IMR-90 (cell line): ENCODE data around the gene ZNF598. TPM values are rescaled to one million over a fixed set of nuclear protein-coding genes. Genes with fewer than 3 reads are reported as not detected.

Experiments
- ATAC-seq: fragments of 200-7000 bp; cut with Tn5 transposase; 2 replicates; pipeline ENCODE4 v1.9.1; 2020; ENCODE audit warnings: low read depth, mild to moderate bottlenecking, moderate library complexity
- BruUV-seq: library from RNA; stranded (reverse); fragments of 400-500 nt; replicated peaks from 2 replicates; lab custom pipeline; 2021; lab: Mats Ljungman, UMichigan
- CTCF ChIA-PET: fragments of 300-600 bp; formaldehyde crosslinking; extraction: SDS; loops from one replicate; lab custom pipeline; 2021; ENCODE audit warnings: antibody characterized with exemption; lab: Yijun Ruan, JAX
- POLR2A ChIA-PET: fragments of 300-600 bp; sonication (Branson Sonifier 250); formaldehyde crosslinking; loops from one replicate; lab custom pipeline; 2022; ENCODE audit warnings: antibody characterized with exemption; ENCODE audit not compliant: unreplicated experiment; lab: Charles Lee
- DNase-seq: peaks from one replicate; pipeline ENCODE4 v3.0.0; 2013
- H2AFZ ChIP-seq: replicated peaks from 2 replicates; pipeline ENCODE3; 2013; ENCODE audit warnings: low read length, mild to moderate bottlenecking; ENCODE audit not compliant: poor library complexity
- H2AK5ac ChIP-seq: 2 replicates; pipeline ENCODE4 v1.6.1; 2013; ENCODE audit warnings: low read depth, low read length, inconsistent platforms
- H2AK9ac ChIP-seq: replicated peaks from 2 replicates; pipeline ENCODE3; 2013; ENCODE audit warnings: mild to moderate bottlenecking, low read depth, low read length, moderate library complexity; ENCODE audit not compliant: poor library complexity
- H2BK120ac ChIP-seq: 2 replicates; pipeline ENCODE4 v1.6.1; 2013; ENCODE audit warnings: low read depth, low read length, inconsistent platforms
- H2BK15ac ChIP-seq: 3 replicates; pipeline ENCODE4 v1.6.1; 2013; ENCODE audit warnings: low read depth, low read length, inconsistent platforms
- H2BK20ac ChIP-seq: 2 replicates; pipeline ENCODE4 v1.6.1; 2013; ENCODE audit warnings: low read depth, mild to moderate bottlenecking, inconsistent platforms, low read length, moderate library complexity
- H2BK5ac ChIP-seq: 2 replicates; pipeline ENCODE4 v1.6.1; 2013; ENCODE audit warnings: mild to moderate bottlenecking, low read depth, low read length, inconsistent platforms; ENCODE audit not compliant: poor library complexity, severe bottlenecking
- H3K14ac ChIP-seq: replicated peaks from 2 replicates; pipeline ENCODE4 v1.6.1; 2013; ENCODE audit warnings: low read depth, low read length, inconsistent platforms
- H3K18ac ChIP-seq: 2 replicates; pipeline ENCODE4 v1.6.1; 2013; ENCODE audit warnings: low read depth, low read length, control low read depth
- H3K23ac ChIP-seq: 2 replicates; pipeline ENCODE4 v1.6.1; 2013; ENCODE audit warnings: low read depth, low read length, inconsistent platforms
- H3K27ac ChIP-seq: 2 replicates; pipeline ENCODE4 v1.5.1; 2013; ENCODE audit warnings: mild to moderate bottlenecking, control low read depth, low read length; ENCODE audit not compliant: insufficient read depth
- H3K27me3 ChIP-seq: 2 replicates; pipeline ENCODE4 v1.6.1; 2013; ENCODE audit warnings: low read length; ENCODE audit not compliant: control insufficient read depth, insufficient read depth
- H3K36me3 ChIP-seq: 2 replicates; pipeline ENCODE4 v1.6.1; 2013; ENCODE audit warnings: low read length, mixed read lengths; ENCODE audit not compliant: control insufficient read depth, insufficient read depth
- H3K4ac ChIP-seq: 2 replicates; pipeline ENCODE4 v1.6.1; 2013; ENCODE audit warnings: low read depth, low read length, inconsistent platforms
- H3K4me1 ChIP-seq: 2 replicates; pipeline ENCODE4 v1.6.1; 2013; ENCODE audit warnings: low read length, mixed read lengths; ENCODE audit not compliant: control insufficient read depth, insufficient read depth
- H3K4me2 ChIP-seq: 2 replicates; pipeline ENCODE4 v1.6.1; 2013; ENCODE audit warnings: low read depth, mild to moderate bottlenecking, control low read depth, low read length, moderate library complexity
- H3K4me3 ChIP-seq: 2 replicates; pipeline ENCODE4 v1.5.1; 2013; ENCODE audit warnings: low read depth, mild to moderate bottlenecking, control low read depth, low read length, moderate library complexity; ENCODE audit not compliant: insufficient read depth
- H3K56ac ChIP-seq: 2 replicates; pipeline ENCODE4 v1.6.1; 2013; ENCODE audit warnings: low read length, inconsistent platforms; ENCODE audit not compliant: insufficient read depth; ENCODE audit errors: extremely low read depth
- H3K79me1 ChIP-seq, 2 experiments: 2 replicates each; pipeline ENCODE4 v1.6.1; 2013; ENCODE audit warnings: low read length in 2 of 2, inconsistent platforms in 1 of 2, low read depth in 1 of 2
- H3K9ac ChIP-seq: 2 replicates; pipeline ENCODE4 v1.6.1; 2013; ENCODE audit warnings: low read depth, low read length, control low read depth
- H3K9me1 ChIP-seq: 2 replicates; pipeline ENCODE4 v1.6.1; 2013; ENCODE audit warnings: low read length, inconsistent platforms; ENCODE audit not compliant: insufficient read depth
- H3K9me3 ChIP-seq: 2 replicates; pipeline ENCODE4 v1.6.1; 2013; ENCODE audit warnings: low read length; ENCODE audit not compliant: control insufficient read depth, insufficient read depth
- H4K20me1 ChIP-seq: 2 replicates; pipeline ENCODE4 v1.6.1; 2013; ENCODE audit warnings: low read length, inconsistent platforms; ENCODE audit not compliant: insufficient read depth
- H4K5ac ChIP-seq: 2 replicates; pipeline ENCODE4 v1.6.1; 2013; ENCODE audit warnings: mild to moderate bottlenecking, low read depth, low read length, control low read depth
- H4K8ac ChIP-seq, 2 experiments: 2 replicates each; pipeline ENCODE4 v1.6.1; 2013; ENCODE audit warnings: low read depth in 2 of 2, low read length in 2 of 2, control low read depth in 1 of 2, inconsistent platforms in 1 of 2
- H4K91ac ChIP-seq: 2 replicates; pipeline ENCODE4 v1.6.1; 2013; ENCODE audit warnings: low read depth, low read length, inconsistent platforms; ENCODE audit not compliant: insufficient read depth
- BHLHE40 ChIP-seq: fragments of 150-350 bp; IDR thresholded peaks from 2 replicates; pipeline ENCODE4 v1.6.1; 2016; ENCODE audit warnings: mild to moderate bottlenecking, low read depth, low read length
- CEBPB ChIP-seq: IDR thresholded peaks from 2 replicates; pipeline ENCODE4 v1.6.1; 2012; ENCODE audit warnings: low read depth, low read length, improper control_type of control experiment
- CHD1 ChIP-seq: IDR thresholded peaks from 2 replicates; pipeline ENCODE4 v1.6.1; 2012; ENCODE audit warnings: low read depth, low read length, improper control_type of control experiment
- CTCF ChIP-seq: conservative IDR thresholded peaks from 2 replicates; pipeline ENCODE4 v1.5.1; 2012; ENCODE audit warnings: mild to moderate bottlenecking, low read depth, low read length, improper control_type of control experiment
- ELK1 ChIP-seq: fragments of 150-350 bp; IDR thresholded peaks from 2 replicates; pipeline ENCODE4 v1.6.1; 2016; ENCODE audit warnings: low read depth, mild to moderate bottlenecking, low read length, moderate library complexity, borderline replicate concordance
- FOS ChIP-seq: fragments of 150-350 bp; IDR thresholded peaks from 2 replicates; pipeline ENCODE4 v1.6.1; 2016; ENCODE audit warnings: low read depth, low read length
- MAFK ChIP-seq: IDR thresholded peaks from 2 replicates; pipeline ENCODE4 v1.6.1; 2012; ENCODE audit warnings: low read depth, low read length, improper control_type of control experiment
- MAZ ChIP-seq: IDR thresholded peaks from 2 replicates; pipeline ENCODE4 v1.6.1; 2012; ENCODE audit warnings: low read depth, mild to moderate bottlenecking, low read length, improper control_type of control experiment, moderate library complexity, borderline replicate concordance
- MXI1 ChIP-seq: IDR thresholded peaks from 2 replicates; pipeline ENCODE4 v1.6.1; 2012; ENCODE audit warnings: low read depth, mild to moderate bottlenecking, low read length, moderate library complexity, borderline replicate concordance
- NFE2L2 ChIP-seq: fragments of 150-350 bp; IDR thresholded peaks from 2 replicates; pipeline ENCODE4 v1.6.1; 2016; ENCODE audit warnings: low read depth, mild to moderate bottlenecking, low read length
- POLR2A ChIP-seq: IDR thresholded peaks from 2 replicates; pipeline ENCODE4 v1.6.1; 2012; ENCODE audit warnings: mild to moderate bottlenecking, low read depth, low read length
- RAD21 ChIP-seq: IDR thresholded peaks from 2 replicates; pipeline ENCODE4 v1.6.1; 2012; ENCODE audit warnings: low read length, improper control_type of control experiment
- RCOR1 ChIP-seq: IDR thresholded peaks from 2 replicates; pipeline ENCODE4 v1.6.1; 2012; ENCODE audit warnings: mild to moderate bottlenecking, low read length, improper control_type of control experiment; ENCODE audit not compliant: insufficient replicate concordance
- RFX5 ChIP-seq: IDR thresholded peaks from 2 replicates; pipeline ENCODE4 v1.8.0; 2012; ENCODE audit warnings: low read depth, mild to moderate bottlenecking, low read length, moderate library complexity
- SMC3 ChIP-seq: fragments of 150-350 bp; IDR thresholded peaks from 2 replicates; pipeline ENCODE4 v1.6.1; 2016; ENCODE audit warnings: low read depth, mild to moderate bottlenecking, antibody characterized with exemption, low read length, moderate library complexity
- WGBS, 2 experiments: methylation state at CpG; one replicate each; pipeline versions ENCODE4 v1.1.5 to v1.1.7; 2013; ENCODE audit warnings: missing lambda C conversion rate in 2 of 2; ENCODE audit not compliant: insufficient read length in 1 of 2; ENCODE audit errors: extremely low coverage in 2 of 2; 5-methylcytosine and 5-hydroxymethylcytosine counted together
- dilution Hi-C: fragments of 300-500 bp; cut with HindIII; formaldehyde crosslinking; loops from one replicate; pipeline ENCODE4 v1.14.3; 2018; ENCODE audit warnings: low sequenced_read_pairs; ENCODE audit not compliant: unreplicated experiment
- in situ Hi-C: fragments of 300-500 bp; cut with MboI; formaldehyde crosslinking; loops from 3 replicates; pipeline ENCODE4 v1.14.3; 2019; ENCODE audit warnings: low sequenced_read_pairs, inconsistent platforms, mixed read lengths
- intact Hi-C: fragments of 100-400 bp; cut with micrococcal nuclease; formaldehyde crosslinking; loops from 2 replicates; pipeline ENCODE4 v1.10.0; 2022
- polyA plus RNA-seq, 3 experiments: library from polyadenylated mRNA; depleted of rRNA; stranded (reverse); fragments of >200 nt; gene quantifications; 2 replicates each; pipeline ENCODE4 v1.2.3, GENCODE V29; 2012; ENCODE audit warnings: low replicate concordance in 1 of 3
- total RNA-seq: library from RNA; depleted of rRNA; stranded (reverse); fragments of >200 nt; gene quantifications from 2 replicates; pipeline ENCODE4 v1.2.3, GENCODE V29; 2012
- TF ChIP-seq, protein P1 (sequence below): fragments of 150-350 bp; IDR thresholded peaks from 2 replicates; pipeline ENCODE4 v1.6.1; 2017; ENCODE audit warnings: mild to moderate bottlenecking, antibody characterized with exemption, low read length, low read depth

ZNF598 gene
- total and polyA plus RNA-seq, 2 of the 4 experiments (the other 2 are of a cell fraction): 3.4 to 36.4 TPM

DNA sequence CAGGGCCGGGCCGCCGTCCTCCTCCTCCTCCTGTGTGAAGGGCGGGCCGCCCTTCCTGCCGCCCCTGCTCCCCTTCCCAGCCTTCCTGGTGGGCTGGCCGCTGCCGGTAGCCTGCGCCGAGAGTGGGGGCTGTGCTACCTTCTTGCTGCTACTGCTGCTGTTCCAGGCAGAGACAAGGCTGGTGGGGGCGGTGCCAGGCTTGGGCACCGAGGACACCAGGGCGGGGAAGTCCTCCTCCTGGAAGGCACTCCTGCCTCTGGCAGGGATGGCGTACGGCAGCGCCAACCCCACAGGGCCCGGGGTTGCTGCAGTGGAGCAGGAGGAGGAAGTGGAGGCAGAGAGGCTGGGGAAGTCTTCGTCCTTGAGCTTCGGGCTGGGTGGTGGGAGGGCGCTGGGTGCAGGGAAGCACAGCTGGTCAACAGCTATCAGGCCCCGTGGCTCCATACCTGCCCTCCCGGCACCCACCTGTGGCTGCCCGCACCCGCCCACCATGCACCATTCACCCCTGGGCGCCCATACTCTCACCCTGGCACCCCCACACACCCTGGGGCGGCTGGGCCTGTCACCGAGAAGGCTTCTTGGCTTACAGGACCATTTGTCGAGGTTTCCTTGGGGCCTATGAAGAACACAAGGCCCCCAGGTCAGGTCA is 9.6 kb downstream of the ZNF598 start:
- peaks cover 52% of the 10 kb centered on the region for H3K36me3 ChIP-seq
- in situ Hi-C loops: no loop called here

More for the DNA sequence above, 9.6 kb downstream of the ZNF598 start:
- H3K4me2 ChIP-seq: no peak overlapping the region
- 95% methylated on average over 11 of the region's 28 CpGs; no CpG with 5 or more reads in 1 of the 2 experiments for WGBS, 2 experiments
- no peak overlapping the region for H4K91ac ChIP-seq
- H3K9ac ChIP-seq: no peak overlapping the region
- H3K14ac ChIP-seq: no peak overlapping the region
- ATAC-seq: no peak
- H3K4me1 ChIP-seq: peaks cover 24% of the 10 kb centered on the region
- peaks cover 49% of the 10 kb centered on the region for H4K20me1 ChIP-seq
- H3K9me1 ChIP-seq: peaks cover 20% of the 10 kb centered on the region
- H2AK9ac ChIP-seq: no peak overlapping the region
- no peak overlapping the region for H3K4me3 ChIP-seq
- no peak overlapping the region for H2BK15ac ChIP-seq
- TF ChIP-seq RCOR1: no peak
- TF ChIP-seq CEBPB: no peak
- no peak for TF ChIP-seq MAFK
- TF ChIP-seq ELK1: no peak
- TF ChIP-seq SMC3: no peak
- TF ChIP-seq CTCF: no peak
- TF ChIP-seq MAZ: no peak
- TF ChIP-seq POLR2A: no peak
- TF ChIP-seq, protein P1, sequence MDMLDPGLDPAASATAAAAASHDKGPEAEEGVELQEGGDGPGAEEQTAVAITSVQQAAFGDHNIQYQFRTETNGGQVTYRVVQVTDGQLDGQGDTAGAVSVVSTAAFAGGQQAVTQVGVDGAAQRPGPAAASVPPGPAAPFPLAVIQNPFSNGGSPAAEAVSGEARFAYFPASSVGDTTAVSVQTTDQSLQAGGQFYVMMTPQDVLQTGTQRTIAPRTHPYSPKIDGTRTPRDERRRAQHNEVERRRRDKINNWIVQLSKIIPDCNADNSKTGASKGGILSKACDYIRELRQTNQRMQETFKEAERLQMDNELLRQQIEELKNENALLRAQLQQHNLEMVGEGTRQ: no peak
- no peak for TF ChIP-seq MXI1
- TF ChIP-seq CHD1: no peak
- TF ChIP-seq FOS: no peak
- TF ChIP-seq RFX5: no peak
- TF ChIP-seq RAD21: no peak
- no peak for TF ChIP-seq NFE2L2
- TF ChIP-seq BHLHE40: no peak
- no TSS peak for BruUV-seq
- no peak overlapping the region for H3K18ac ChIP-seq
- no peak overlapping the region for H2BK20ac ChIP-seq
- no peak overlapping the region for H2AFZ ChIP-seq
- no peak for DNase-seq
- CTCF ChIA-PET: interaction anchor here (0.8 kb wide), 1 partner anchor 141 kb away, joined by 5 read pairs; no protein-coding TSS in a partner anchor
- H3K27ac ChIP-seq: no peak overlapping the region
- no peak overlapping the region for H3K4ac ChIP-seq
- no peak overlapping the region for H2AK5ac ChIP-seq
- no peak overlapping the region for H2BK120ac ChIP-seq
- no peak overlapping the region for H2BK5ac ChIP-seq
- no peak overlapping the region for H3K23ac ChIP-seq
- POLR2A ChIA-PET: no interaction called here
- no peaks in the 10 kb centered on the region for H3K9me3 ChIP-seq
- intact Hi-C loops: loop anchor here (5.0 kb wide), 1 partner anchor 142 kb away; no protein-coding TSS in a partner anchor
- no peak overlapping the region for H4K8ac ChIP-seq
- no peak overlapping the region for H3K56ac ChIP-seq
- H3K79me1 ChIP-seq: peaks cover 10 to 70% of the 10 kb centered on the region in 2 experiments
- dilution Hi-C loops: no loop called here
- no peak overlapping the region for H4K5ac ChIP-seq
- H3K27me3 ChIP-seq: no peaks in the 10 kb centered on the region
